GM21447 (cell line): ENCODE data around the gene OTOP2.

ENCODE experiments used
- ATAC-seq: cut with Tn5 transposase; IDR thresholded peaks from one replicate; pipeline ENCODE4 v1.9.1; 2021; ENCODE audit not compliant: unreplicated experiment

Gene OTOP2, protein sequence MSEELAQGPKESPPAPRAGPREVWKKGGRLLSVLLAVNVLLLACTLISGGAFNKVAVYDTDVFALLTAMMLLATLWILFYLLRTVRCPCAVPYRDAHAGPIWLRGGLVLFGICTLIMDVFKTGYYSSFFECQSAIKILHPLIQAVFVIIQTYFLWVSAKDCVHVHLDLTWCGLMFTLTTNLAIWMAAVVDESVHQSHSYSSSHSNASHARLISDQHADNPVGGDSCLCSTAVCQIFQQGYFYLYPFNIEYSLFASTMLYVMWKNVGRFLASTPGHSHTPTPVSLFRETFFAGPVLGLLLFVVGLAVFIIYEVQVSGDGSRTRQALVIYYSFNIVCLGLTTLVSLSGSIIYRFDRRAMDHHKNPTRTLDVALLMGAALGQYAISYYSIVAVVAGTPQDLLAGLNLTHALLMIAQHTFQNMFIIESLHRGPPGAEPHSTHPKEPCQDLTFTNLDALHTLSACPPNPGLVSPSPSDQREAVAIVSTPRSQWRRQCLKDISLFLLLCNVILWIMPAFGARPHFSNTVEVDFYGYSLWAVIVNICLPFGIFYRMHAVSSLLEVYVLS

GRCh38 chr17:74924250-74924948 is at the start of gene OTOP2:
OTOP2 (plus strand) TSS chr17:74924273; CDS start chr17:74924633, 360 bp downstream.
- no peak for ATAC-seq

- no peak for ATAC-seq
Measured at GRCh38 chr17:74874615-74875037, 49.4 kb upstream of the OTOP2 start.

DNA sequence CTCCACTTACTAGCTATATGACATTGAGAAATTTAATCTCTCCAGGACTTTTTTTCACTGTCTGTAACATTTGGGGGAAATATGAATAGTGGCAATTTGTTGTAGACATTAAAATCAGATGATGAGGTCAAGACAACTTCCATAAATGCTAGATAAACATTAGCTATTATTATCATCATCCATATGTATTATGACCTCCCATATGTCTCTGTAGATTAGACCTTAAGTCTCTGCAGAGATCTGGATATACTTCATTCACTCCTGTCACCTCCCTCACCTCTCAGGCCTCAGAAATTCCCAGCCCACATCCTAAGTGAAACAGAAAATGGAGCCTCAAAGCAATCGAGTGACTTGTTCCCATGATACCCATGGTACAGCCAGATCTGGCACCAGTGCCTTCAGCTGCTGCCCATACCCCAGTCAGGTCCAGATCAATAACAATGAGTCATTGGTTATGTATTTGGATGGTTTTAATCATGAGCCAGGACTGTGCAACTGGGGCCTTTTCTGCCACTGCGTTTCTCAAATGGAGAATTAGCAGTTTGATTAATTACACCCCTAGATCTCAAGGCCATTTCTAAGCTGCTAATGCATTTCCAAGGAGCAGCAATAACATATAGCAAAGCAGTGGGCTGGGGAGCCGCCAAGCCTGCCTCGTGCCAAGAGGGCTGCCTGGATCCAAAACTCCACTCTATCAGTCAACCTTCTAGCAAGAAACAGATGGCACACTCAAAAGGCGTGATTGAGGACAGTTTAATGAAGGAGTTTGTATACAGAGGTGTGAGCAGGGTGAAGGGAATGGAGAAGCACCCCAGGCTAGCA is 48.7 kb upstream of the OTOP2 start:
- ATAC-seq: no peak

GRCh38 chr17:74875977-74876593 is 48.0 kb upstream of the OTOP2 start:
- no peak for ATAC-seq

- no peak for ATAC-seq
Measured at GRCh38 chr17:74877592-74878548, 46.2 kb upstream of the OTOP2 start.

DNA sequence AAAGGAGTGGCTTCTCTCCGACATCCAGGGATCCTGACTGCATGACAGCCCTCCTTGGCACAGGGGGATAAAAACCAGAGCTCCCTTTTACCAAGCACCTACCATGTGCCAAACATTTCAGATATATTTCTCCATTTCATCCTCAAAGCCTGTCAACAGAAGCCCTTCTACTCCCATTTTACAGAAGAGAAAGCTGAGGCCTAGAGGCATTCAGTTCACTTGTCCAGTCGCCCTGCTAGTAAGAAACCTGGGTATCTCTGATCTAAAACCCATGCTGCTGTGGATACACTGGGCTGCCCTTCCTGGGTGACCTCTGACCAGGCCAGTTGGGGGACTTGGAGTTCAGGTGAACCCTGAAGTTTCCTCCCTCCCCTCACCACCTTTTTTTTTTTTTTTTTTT is 45.4 kb upstream of the OTOP2 start:
- ATAC-seq: no peak

DNA sequence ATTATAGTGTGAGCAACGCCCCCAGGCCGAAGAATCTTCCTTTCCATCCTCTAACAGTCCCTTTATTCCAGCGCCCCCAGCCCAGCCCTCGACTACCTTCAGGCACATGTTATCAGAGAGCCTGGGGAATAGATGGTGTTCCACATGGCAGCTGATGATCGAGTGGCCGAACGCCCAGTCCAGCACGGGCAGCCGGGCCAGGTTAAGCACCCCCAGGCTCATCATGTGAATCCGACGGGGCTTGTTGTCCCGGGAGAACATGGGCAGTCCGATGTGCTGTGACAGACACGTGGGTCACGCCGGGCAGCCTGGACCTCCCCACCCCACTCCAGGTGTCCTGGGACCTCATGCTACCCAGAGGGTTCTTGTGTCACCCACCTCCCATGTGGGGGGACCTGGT is 44.8 kb upstream of the OTOP2 start:
- ATAC-seq: no peak

DNA sequence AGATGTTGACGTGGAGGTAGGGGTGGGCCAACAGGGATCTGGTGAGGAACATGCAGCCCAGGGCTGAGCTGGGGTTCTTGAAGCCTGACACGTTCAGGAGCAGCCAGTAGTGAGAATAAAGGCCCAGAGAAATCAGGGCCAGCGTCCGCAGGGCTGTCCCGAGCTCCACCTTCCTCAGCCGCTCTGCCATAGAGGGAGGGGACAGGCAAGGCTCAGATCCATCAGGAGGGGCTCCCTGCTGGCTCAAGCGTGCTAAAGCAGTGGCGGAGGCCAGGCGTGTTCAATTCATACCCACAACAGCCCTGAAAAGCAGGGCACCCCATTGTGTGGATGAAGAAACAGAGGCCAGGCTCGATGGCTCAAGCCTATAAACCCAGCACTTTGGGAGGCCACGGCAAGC is 43.0 kb upstream of the OTOP2 start:
- no peak for ATAC-seq

GRCh38 chr17:74882517-74883240 is 41.4 kb upstream of the OTOP2 start:
- no peak for ATAC-seq

- ATAC-seq: no peak
Measured at GRCh38 chr17:74883241-74883745, 40.8 kb upstream of the OTOP2 start.

- ATAC-seq: no peak
Measured at GRCh38 chr17:74888469-74888868, 35.6 kb upstream of the OTOP2 start.

DNA sequence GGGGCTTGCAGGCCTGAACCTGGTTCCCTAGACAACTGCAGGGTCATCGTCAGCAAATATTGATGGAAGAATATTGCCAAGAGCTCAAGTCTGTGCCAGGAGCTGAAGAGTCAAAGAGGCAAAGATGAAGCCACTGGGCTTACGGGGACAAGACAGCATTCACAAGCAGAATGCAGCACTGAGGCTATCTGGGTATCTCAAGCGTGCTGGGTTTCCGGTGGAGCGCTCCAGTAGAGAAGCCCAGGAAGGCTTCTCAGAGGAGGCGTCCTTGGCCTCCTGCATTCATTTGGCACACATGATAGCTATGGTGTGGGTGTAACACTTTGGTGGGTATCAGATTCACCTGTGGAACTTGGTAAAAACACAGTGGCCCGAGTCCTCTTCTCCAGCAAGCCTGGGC is 33.5 kb upstream of the OTOP2 start:
- ATAC-seq: no peak

DNA sequence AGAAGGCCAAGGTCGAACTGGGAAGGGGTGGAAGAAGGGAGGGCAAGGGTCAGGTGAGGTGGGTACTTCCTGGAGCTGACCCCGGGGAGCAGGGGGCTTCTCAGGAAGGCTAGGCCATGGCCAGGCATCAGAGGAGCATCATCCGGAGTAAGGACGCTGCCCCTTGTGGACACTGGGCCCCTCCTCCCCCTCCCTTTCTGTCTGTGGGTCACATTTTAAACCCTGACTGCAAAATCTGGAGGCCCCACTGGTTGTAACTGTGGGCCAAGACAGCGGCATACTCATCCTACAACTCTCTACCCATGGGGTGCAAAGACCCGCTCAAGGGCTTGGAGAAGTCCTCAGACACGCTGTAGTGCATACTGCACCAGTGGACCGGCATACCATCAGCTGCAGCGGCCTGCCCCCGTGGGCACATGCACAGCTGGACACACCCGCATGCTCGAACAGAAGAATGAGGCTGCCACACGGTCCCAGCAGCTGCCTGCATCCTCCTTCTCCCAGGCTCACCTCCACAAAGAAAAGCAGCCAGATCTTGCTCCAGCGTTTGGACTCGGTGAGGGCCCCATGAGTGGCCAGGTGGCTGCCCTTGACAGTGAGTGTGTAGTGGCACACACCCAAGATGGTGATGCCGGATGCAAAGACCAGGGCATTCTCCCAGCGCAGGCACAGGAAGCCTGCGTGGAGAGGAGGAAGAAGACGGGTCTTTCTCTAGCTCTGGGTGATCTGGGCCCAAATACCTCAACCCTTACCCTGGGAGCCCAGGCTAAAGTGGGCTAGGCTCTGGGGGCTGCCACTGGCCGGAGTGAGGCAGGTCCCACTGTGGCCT is 31.8 kb upstream of the OTOP2 start:
- ATAC-seq: no peak

- ATAC-seq: no peak
Measured at GRCh38 chr17:74892974-74893911, 30.8 kb upstream of the OTOP2 start, which contains the start of gene FADS6. FADS6 (minus strand) TSS chr17:74893633; CDS start chr17:74893595, 38 bp downstream.

DNA sequence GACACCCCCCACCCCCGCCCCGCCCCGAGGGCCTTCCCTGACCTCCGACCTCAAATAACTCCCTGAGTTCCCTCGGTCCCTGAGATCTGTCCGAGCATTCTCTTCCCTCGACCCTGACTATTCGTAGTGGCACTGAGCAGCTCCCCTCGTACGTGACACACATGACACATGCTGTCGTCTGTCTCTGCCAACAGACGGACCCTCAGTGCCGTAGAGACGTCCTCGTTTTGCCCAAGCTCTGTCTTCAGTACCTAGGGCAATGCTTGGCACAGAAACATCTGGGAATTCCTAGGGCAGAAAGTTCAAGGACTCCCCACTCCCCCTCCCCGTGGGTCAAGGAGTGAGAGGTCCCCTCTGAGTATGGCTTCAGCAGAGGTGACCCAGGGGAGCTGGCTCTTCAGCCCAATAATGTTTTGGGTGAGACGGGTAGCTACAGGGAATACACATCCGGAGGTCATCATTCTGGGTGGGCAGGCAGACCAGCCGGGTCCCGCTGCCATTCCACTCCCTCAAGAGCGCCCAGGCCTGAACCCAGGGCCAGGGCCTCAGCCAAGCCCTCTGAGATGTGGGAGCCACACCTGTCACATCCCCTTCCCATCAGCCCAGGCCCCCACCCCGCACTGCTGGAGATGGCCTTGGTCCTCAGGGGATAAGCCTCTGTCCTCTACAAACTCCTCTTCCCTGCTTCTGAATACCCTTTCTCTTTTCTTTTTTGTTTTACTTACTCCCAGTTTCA is 30.0 kb upstream of the OTOP2 start:
- no peak for ATAC-seq

GRCh38 chr17:74898376-74898946 is 25.6 kb upstream of the OTOP2 start:
- ATAC-seq: no peak
